ACC112 (cell line): ENCODE results near the gene CTPS2.
"Not testable (repeated sequence)": the region's sequence is repeated elsewhere in the genome, so short reads cannot be mapped to it uniquely, and the experiment has no call there.

Experiments used
- H2AFZ ChIP-seq: fragments of 200-600 bp; sonication (generic); one replicate; pipeline ENCODE4 v1.6.0; 2017; ENCODE audit warnings: antibody characterized with exemption, low read length; ENCODE audit not compliant: unreplicated experiment
- H3K27ac ChIP-seq: fragments of 200-600 bp; sonication (generic); 2 replicates; pipeline ENCODE4 v1.5.1; 2014; ENCODE audit warnings: low read depth, mild to moderate bottlenecking, antibody characterized with exemption, low read length, moderate library complexity
- H3K27me3 ChIP-seq: fragments of 200-600 bp; sonication (generic); 2 replicates; pipeline ENCODE4 v1.6.1; 2014; ENCODE audit warnings: mild to moderate bottlenecking, antibody characterized with exemption, low read length, moderate library complexity, mixed read lengths; ENCODE audit not compliant: insufficient read depth
- H3K36me3 ChIP-seq: fragments of 200-600 bp; sonication (generic); 2 replicates; pipeline ENCODE4 v1.6.1; 2016; ENCODE audit warnings: mild to moderate bottlenecking, antibody characterized with exemption, low read length, moderate library complexity, mixed read lengths; ENCODE audit not compliant: insufficient read depth
- H3K4me1 ChIP-seq: fragments of 200-600 bp; sonication (generic); one replicate; pipeline ENCODE4 v1.6.1; 2016; ENCODE audit warnings: low read length, mixed read lengths; ENCODE audit not compliant: insufficient read depth, unreplicated experiment, control insufficient read depth
- H3K4me3 ChIP-seq: fragments of 200-600 bp; sonication (generic); 2 replicates; pipeline ENCODE4 v1.5.1; 2014; ENCODE audit warnings: mild to moderate bottlenecking, low read depth, low read length
- H3K79me2 ChIP-seq: fragments of 200-600 bp; sonication (generic); one replicate; pipeline ENCODE4 v1.6.0; 2016; ENCODE audit warnings: low read length; ENCODE audit not compliant: control insufficient read depth, unreplicated experiment, insufficient read depth

Gene CTPS2

DNA sequence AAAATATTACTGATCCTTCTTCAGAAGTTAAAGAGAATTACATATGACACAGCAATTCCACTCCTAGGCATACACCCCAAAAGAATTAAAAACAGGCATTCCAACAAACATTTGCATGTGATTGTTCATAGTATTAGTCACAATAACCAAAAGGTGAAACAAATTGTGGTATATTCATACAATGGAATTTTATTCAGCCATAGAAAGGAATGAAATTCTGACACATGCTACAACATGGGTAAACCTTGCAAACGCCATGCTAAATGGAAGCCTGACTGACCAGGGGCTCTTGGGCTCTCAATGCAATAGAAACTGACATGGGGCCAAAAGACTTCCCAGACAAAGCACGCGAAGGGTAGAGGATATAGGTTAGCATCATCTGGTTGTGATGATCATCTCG lies 124.6 kb downstream of the CTPS2 start:
- no peak overlapping the region for H3K4me3 ChIP-seq
- no peaks in the 10 kb centered on the region for H3K27me3 ChIP-seq
- H3K4me1 ChIP-seq: peaks cover 11% of the 10 kb centered on the region
- no peak overlapping the region for H2AFZ ChIP-seq
- H3K79me2 ChIP-seq: no peaks in the 10 kb centered on the region
- H3K36me3 ChIP-seq: peaks cover 18% of the 10 kb centered on the region
- H3K27ac ChIP-seq: no peak overlapping the region

DNA sequence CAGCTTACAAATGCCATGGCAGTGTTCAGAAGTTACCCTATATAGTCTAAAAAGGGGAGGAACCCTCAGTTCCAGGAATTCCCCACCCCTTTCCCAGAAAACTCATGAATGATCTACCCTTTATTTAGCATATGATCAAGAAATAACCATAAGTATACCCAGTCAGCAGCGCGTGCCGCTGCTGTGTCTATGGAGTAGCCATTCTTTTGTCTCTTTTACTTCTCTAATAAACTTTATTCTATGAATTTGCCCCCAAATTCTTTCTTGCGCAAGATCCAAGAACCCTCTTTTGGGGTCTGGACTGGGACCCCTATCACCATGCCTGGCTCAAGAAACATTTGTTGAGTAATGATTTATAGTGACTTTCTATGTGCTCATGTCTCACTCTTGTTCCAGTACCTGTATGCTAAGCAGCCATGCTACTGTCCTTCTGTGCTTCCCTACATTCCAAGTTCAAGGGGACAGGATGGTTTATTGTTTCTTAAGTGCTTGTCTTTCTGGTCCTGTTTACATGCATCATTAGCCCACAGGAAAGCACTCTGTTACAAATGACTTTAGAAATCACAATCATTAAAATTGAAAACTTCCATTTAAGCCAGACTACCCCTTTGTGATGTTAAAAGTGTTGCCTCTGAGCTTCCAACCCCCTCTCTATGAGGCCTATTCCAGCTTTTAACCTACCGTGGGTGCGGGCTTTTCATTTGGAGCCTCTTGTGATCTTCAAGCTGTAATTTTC lies 125.9 kb downstream of the CTPS2 start:
- Histone ChIP-seq H3K4me1 (peaks cover 11% of the 10 kb centered on the region), H3K27me3 (no peaks in the 10 kb centered on the region), H3K27ac (no peak overlapping the region), H3K36me3 (peaks cover 12% of the 10 kb centered on the region), H2AFZ (no peak overlapping the region), H3K79me2 (no peaks in the 10 kb centered on the region), H3K4me3 (no peak overlapping the region)

- H3K4me1 ChIP-seq: peaks cover 11% of the 10 kb centered on the region
- no peaks in the 10 kb centered on the region for H3K27me3 ChIP-seq
- no peak overlapping the region for H2AFZ ChIP-seq
- H3K79me2 ChIP-seq: no peaks in the 10 kb centered on the region
- H3K4me3 ChIP-seq: no peak overlapping the region
- H3K27ac ChIP-seq: no peak overlapping the region
- H3K36me3 ChIP-seq: peaks cover 11% of the 10 kb centered on the region; the same call in 1 of the 2 replicates
Observed at GRCh38 chrX:16585486-16586376, 126.7 kb downstream of the CTPS2 start.

DNA sequence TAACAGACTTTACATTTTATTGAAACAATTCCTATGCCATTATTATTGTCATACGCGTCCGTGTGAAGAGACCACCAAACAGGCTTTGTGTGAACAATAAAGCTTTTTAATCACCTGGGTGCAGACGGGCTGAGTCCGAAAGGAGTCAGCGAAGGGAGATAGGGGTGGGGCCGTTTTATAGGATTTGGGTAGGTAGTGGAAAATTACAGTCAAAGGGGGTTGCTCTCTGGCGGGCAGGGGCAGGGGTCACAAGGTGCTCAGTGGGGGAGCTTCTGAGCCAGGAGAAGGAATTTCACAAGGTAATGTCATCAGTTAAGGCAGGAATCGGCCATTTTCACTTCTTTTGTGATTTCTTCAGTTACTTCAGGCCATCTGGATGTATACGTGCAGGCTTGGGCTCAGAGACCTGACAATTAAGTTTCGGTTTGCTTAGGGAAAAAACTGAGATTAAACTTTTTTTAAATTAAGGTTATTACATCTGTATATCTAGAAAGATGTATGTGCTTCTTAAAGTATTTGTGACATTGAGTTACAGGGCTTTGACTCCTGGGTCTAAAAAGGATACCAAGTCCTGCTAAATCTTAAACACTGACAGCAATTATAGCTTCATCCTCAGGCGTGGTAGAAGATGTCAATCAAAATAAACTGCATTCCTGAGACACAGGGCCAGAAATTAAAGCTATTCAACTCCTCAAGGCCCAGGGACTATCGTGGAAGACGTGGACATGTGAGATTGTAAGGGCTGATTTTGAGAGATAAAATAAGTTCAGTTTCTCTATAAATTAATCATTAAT lies 132.3 kb downstream of the CTPS2 start:
- H3K27me3 ChIP-seq, H3K79me2 ChIP-seq, H2AFZ ChIP-seq, H3K27ac ChIP-seq, H3K36me3 ChIP-seq, H3K4me3 ChIP-seq: not testable (repeated sequence)
- H3K4me1 ChIP-seq: peaks cover 12% of the 10 kb centered on the region

DNA sequence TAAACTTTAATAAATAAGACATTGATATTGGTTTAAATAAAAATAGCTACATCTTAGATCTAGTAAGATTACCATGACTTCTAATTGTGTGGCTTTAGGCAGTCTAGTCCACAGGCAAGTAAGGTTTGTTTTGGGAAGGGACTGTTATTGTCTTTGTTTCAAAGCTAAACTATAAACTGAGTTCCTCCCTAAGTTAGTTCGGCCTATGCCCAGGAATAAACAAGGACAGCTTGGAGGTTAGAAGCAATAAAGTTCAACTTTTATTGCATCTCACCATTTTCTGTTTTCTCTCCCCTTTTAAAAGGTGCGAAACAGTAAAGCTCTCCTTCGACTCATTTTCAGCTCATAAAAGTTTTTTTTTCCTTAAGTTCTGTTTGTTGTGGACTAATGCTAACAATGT lies 133.0 kb downstream of the CTPS2 start:
- no peaks in the 10 kb centered on the region for H3K79me2 ChIP-seq
- no peaks in the 10 kb centered on the region for H3K27me3 ChIP-seq
- no peak overlapping the region for H2AFZ ChIP-seq
- H3K4me3 ChIP-seq: no peak overlapping the region
- H3K36me3 ChIP-seq: 0 out of 2 replicates have a peak, but pooled peaks cover 3% of the 10 kb centered on the region
- H3K27ac ChIP-seq: no peak overlapping the region
- H3K4me1 ChIP-seq: peaks cover 16% of the 10 kb centered on the region

- Histone ChIP-seq H3K4me3 (no peak overlapping the region), H3K27me3 (no peaks in the 10 kb centered on the region), H2AFZ (peak overlapping the region; percentile 32), H3K27ac (peak overlapping the region; percentile 34; the same call in 1 of the 2 replicates), H3K4me1 (peaks cover 25% of the 10 kb centered on the region), H3K79me2 (no peaks in the 10 kb centered on the region), H3K36me3 (0 out of 2 replicates have a peak, but pooled peaks cover 3% of the 10 kb centered on the region)
Observed at GRCh38 chrX:16578218-16578617, 134.3 kb downstream of the CTPS2 start.

GRCh38 chrX:16577483-16578029 lies 134.9 kb downstream of the CTPS2 start:
- peaks cover 28% of the 10 kb centered on the region for H3K4me1 ChIP-seq
- no peaks in the 10 kb centered on the region for H3K79me2 ChIP-seq
- H2AFZ ChIP-seq: no peak overlapping the region
- no peaks in the 10 kb centered on the region for H3K27me3 ChIP-seq
- no peak overlapping the region for H3K27ac ChIP-seq
- H3K36me3 ChIP-seq: 0 out of 2 replicates have a peak, but pooled peaks cover 3% of the 10 kb centered on the region
- no peak overlapping the region for H3K4me3 ChIP-seq

- not testable (repeated sequence) for H3K36me3 ChIP-seq, H2AFZ ChIP-seq, H3K27ac ChIP-seq, H3K4me3 ChIP-seq, H3K27me3 ChIP-seq, H3K79me2 ChIP-seq
- peaks cover 28% of the 10 kb centered on the region for H3K4me1 ChIP-seq
Observed at GRCh38 chrX:16575388-16575787, 137.1 kb downstream of the CTPS2 start.

DNA sequence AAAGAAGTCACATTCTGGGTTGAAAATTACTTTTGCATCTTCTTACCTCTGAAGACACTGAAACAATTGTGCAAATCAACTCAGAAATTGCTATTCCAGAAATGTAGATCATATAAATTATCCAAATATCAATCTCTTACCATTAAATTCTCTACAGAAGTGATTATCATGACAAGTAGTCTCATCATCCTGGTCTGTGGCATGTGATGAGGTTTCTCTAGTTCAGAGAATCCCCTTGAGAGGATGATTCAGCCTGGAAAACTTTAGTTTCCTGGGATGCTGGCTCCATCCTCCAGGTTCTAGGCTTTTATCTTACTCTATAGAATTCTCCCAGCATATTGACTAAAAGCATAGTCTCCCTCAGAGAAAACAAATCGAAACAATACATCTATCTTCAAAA lies 138.7 kb downstream of the CTPS2 start:
- Histone ChIP-seq H3K4me3 (peak overlapping the region; percentile 50; the same call in 1 of the 2 replicates), H3K27ac (peak overlapping the region; percentile 95), H3K27me3 (no peaks in the 10 kb centered on the region), H3K36me3 (no peaks in the 10 kb centered on the region), H3K79me2 (no peaks in the 10 kb centered on the region), H2AFZ (peak overlapping the region; percentile 84), H3K4me1 (peaks cover 28% of the 10 kb centered on the region)

GRCh38 chrX:16567681-16568080 lies 144.8 kb downstream of the CTPS2 start:
- no peaks in the 10 kb centered on the region for H3K36me3 ChIP-seq
- H3K27me3 ChIP-seq: no peaks in the 10 kb centered on the region
- no peaks in the 10 kb centered on the region for H3K4me1 ChIP-seq
- H3K27ac ChIP-seq: no peak overlapping the region
- no peak overlapping the region for H3K4me3 ChIP-seq
- H3K79me2 ChIP-seq: no peaks in the 10 kb centered on the region
- no peak overlapping the region for H2AFZ ChIP-seq
